ENCODE data around the gene PPP1R9A.

Gene PPP1R9A

GRCh38 chr7:94907026-94907810, at the start of gene PPP1R9A:
PPP1R9A (plus strand) TSS chr7:94907594; CDS start chr7:94910114, 2,520 bp downstream.
- peak; percentile 59 for DNase-seq

- no peak for DNase-seq
Observed at GRCh38 chr7:94871132-94871531, 36.3 kb upstream of the PPP1R9A start.

GRCh38 chr7:94873239-94873638, 34.2 kb upstream of the PPP1R9A start:
- DNase-seq = no peak

GRCh38 chr7:94874036-94874785, 33.2 kb upstream of the PPP1R9A start:
- DNase-seq = no peak

- no peak for DNase-seq
Observed at GRCh38 chr7:94875201-94875600, 32.2 kb upstream of the PPP1R9A start.

- no peak for DNase-seq
Observed at GRCh38 chr7:94877731-94878670, 29.4 kb upstream of the PPP1R9A start.

- no peak for DNase-seq
Observed at GRCh38 chr7:94882891-94883290, 24.5 kb upstream of the PPP1R9A start.

GRCh38 chr7:94883616-94884015, 23.8 kb upstream of the PPP1R9A start:
- no peak for DNase-seq

GRCh38 chr7:94888551-94888950, 18.8 kb upstream of the PPP1R9A start:
- no peak for DNase-seq

- DNase-seq = no peak
Observed at GRCh38 chr7:94888995-94889523, 18.3 kb upstream of the PPP1R9A start.

- DNase-seq = no peak
Observed at GRCh38 chr7:94890216-94890615, 17.2 kb upstream of the PPP1R9A start.

- DNase-seq = no peak
Observed at GRCh38 chr7:94893661-94894060, 13.7 kb upstream of the PPP1R9A start.

- DNase-seq = no peak
Observed at GRCh38 chr7:94897541-94897940, 9.9 kb upstream of the PPP1R9A start.

GRCh38 chr7:94898340-94898739, 9.1 kb upstream of the PPP1R9A start:
- DNase-seq = no peak

- DNase-seq = no peak
Observed at GRCh38 chr7:94901981-94902380, 5.4 kb upstream of the PPP1R9A start.

- DNase-seq = no peak
Observed at GRCh38 chr7:94903971-94904370, 3.4 kb upstream of the PPP1R9A start.

- no peak for DNase-seq
Observed at GRCh38 chr7:94904982-94905381, 2.4 kb upstream of the PPP1R9A start.

GRCh38 chr7:94906065-94906851, 1.1 kb upstream of the PPP1R9A start:
- no peak for DNase-seq

GRCh38 chr7:94907811-94908322, 473 bp downstream of the PPP1R9A start:
- peak; percentile 18 for DNase-seq

GRCh38 chr7:94908323-94909178, 1.2 kb downstream of the PPP1R9A start:
- peak; percentile 39 for DNase-seq

- DNase-seq = no peak
Observed at GRCh38 chr7:94909179-94909466, 1.7 kb downstream of the PPP1R9A start.
